AG04450 (cell line): ENCODE results near the gene UBXN10. TPM values are rescaled to one million over a fixed set of nuclear protein-coding genes. Genes with fewer than 3 reads are reported as not detected.

ENCODE experiments used
- CTCF ChIA-PET: fragments of 300-600, 350-600 bp; formaldehyde crosslinking; extraction: SDS; loops from one replicate; lab custom pipeline; 2022; ENCODE audit warnings: antibody characterized with exemption, inconsistent platforms; lab: Charles Lee
- POLR2A ChIA-PET: fragments of 350-600 bp; formaldehyde crosslinking; extraction: SDS; loops from one replicate; lab custom pipeline; 2021; ENCODE audit warnings: antibody characterized with exemption, inconsistent platforms; lab: Yijun Ruan, JAX
- DNase-seq: peaks from one replicate; pipeline ENCODE4 v3.0.0-alpha.2; 2011; ENCODE audit warnings: low read depth, low spot score
- H3K27ac ChIP-seq: one replicate; pipeline ENCODE4 v1.5.1; 2012; ENCODE audit warnings: low read depth, low read length, control low read depth
- H3K27me3 ChIP-seq: one replicate; pipeline ENCODE4 v1.6.0; 2012; ENCODE audit warnings: low read length; ENCODE audit not compliant: control insufficient read depth, insufficient read depth
- H3K4me3 ChIP-seq: 2 replicates; pipeline ENCODE4 v1.5.1; 2011; ENCODE audit warnings: mild to moderate bottlenecking, low read depth, low read length, control low read depth
- H3K9me3 ChIP-seq: 2 replicates; pipeline ENCODE4 v1.5.1; 2012; ENCODE audit warnings: low read length; ENCODE audit not compliant: control insufficient read depth, insufficient read depth
- CTCF ChIP-seq: IDR thresholded peaks from 2 replicates; pipeline ENCODE4 v1.5.1; 2011; ENCODE audit warnings: low read depth, low read length, control low read depth, inconsistent platforms
- polyA plus RNA-seq: library from polyadenylated mRNA; depleted of rRNA; stranded (reverse); fragments of >200 nt; gene quantifications from 2 replicates; pipeline ENCODE4 v1.2.3, GENCODE V29; 2011

The UBXN10 gene
- polyA plus RNA-seq, 1 experiment = not detected

- no peak for DNase-seq
- H3K4me3 ChIP-seq = no peak overlapping the region
- H3K27ac ChIP-seq = no peak overlapping the region
- peaks cover 32% of the 10 kb centered on the region for H3K27me3 ChIP-seq
- peaks cover 4% of the 10 kb centered on the region for H3K9me3 ChIP-seq
- ChIA-PET CTCF (no interaction called here), POLR2A (no interaction called here)
- no peak for TF ChIP-seq CTCF
Observed at GRCh38 chr1:20167126-20167525, 18.8 kb upstream of the UBXN10 start.

- H3K4me3 ChIP-seq = no peak overlapping the region
- CTCF ChIA-PET = interaction anchor here (0.7 to 2.4 kb wide), 4 partner anchors 16 to 326 kb away, joined by 3 to 5 read pairs (median 4); no protein-coding TSS in a partner anchor
Observed at GRCh38 chr1:20168564-20169491, 17.1 kb upstream of the UBXN10 start.

GRCh38 chr1:20169932-20170331 lies 16.0 kb upstream of the UBXN10 start:
- TF ChIP-seq CTCF = no peak
- Histone ChIP-seq H3K4me3 (no peak overlapping the region), H3K27ac (no peak overlapping the region), H3K27me3 (peaks cover 40% of the 10 kb centered on the region), H3K9me3 (no peaks in the 10 kb centered on the region)
- ChIA-PET CTCF (interaction anchor here (1.1 to 2.4 kb wide), 2 partner anchors 17 to 252 kb away, joined by 5 read pairs; no protein-coding TSS in a partner anchor), POLR2A (no interaction called here)
- DNase-seq = no peak

More at GRCh38 chr1:20168564-20169491, 17.1 kb upstream of the UBXN10 start:
- H3K27ac ChIP-seq = no peak overlapping the region
- no peak for TF ChIP-seq CTCF
- H3K9me3 ChIP-seq = no peaks in the 10 kb centered on the region
- H3K27me3 ChIP-seq = peaks cover 36% of the 10 kb centered on the region
- no peak for DNase-seq
- POLR2A ChIA-PET = no interaction called here

- TF ChIP-seq CTCF = no peak
- DNase-seq = no peak
- CTCF ChIA-PET = interaction anchor here (0.6 to 1.8 kb wide), 4 partner anchors 23 to 259 kb away, joined by 3 to 7 read pairs (median 3); no protein-coding TSS in a partner anchor
- POLR2A ChIA-PET = no interaction called here
- Histone ChIP-seq H3K27ac (no peak overlapping the region), H3K27me3 (peaks cover 33% of the 10 kb centered on the region), H3K9me3 (no peaks in the 10 kb centered on the region), H3K4me3 (no peak overlapping the region)
Observed at GRCh38 chr1:20172033-20172590, 13.8 kb upstream of the UBXN10 start.
